ENCODE measurements around the gene EVC2. TPM values are rescaled to one million over a fixed set of nuclear protein-coding genes. Genes with fewer than 3 reads are reported as not detected.
A peak's percentile ranks its signal among the peaks of the same experiment; 100 is the strongest.

The EVC2 gene
- total RNA-seq, 4 donors from 2014 or later: 0.20 to 10.5 (median 3.9) TPM

DNA sequence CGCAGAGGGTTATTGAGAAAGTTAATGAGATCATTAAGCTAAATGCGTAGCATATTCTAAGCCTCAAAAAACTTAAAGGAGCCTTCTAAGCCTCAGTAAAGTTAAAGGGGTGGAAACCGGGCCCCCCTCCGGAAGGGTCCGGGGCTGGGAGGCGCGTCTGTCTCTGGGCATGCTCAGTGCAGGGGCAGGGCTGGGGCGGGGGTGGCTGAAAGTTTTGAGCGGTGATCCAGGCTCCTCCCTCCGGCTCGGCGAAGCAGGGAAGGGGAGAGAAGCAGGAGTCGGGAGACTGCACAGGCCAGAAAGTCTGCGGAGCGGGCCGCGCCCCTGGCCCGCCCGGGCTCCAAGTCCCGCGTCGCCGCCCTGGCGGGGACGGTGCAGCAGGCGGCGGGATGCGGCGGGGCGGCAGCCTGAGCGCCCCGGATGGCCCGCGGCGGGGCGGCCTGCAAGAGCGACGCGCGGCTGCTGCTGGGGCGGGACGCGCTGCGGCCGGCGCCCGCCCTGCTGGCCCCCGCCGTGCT is 2.7 kb upstream of the EVC2 start, which contains the start of gene EVC:
Gene EVC (plus strand): TSS at position 241 of the 518 bp plus-strand sequence. CDS start 180 bp downstream, at position 421.
- peak within 1 kb of the TSS; percentile 69 to 88 (median 76) for H3K27ac ChIP-seq
- DNase-seq: peak; percentile 63
- in situ Hi-C loops (cut with MboI; ENCODE audit: low pct_ligation_motif_present in 1 of 4, low pct_unique_long_range_greater_than_20kb in 1 of 4, low sequenced_read_pairs in 3 of 4): no loop called here
- WGBS, 2 donors (ENCODE audit: low coverage in 1 of 2): 0 to 12% methylated on average over 2 to 19 of the region's 49 CpGs
- intact Hi-C loops (cut with DNase I; ENCODE audit: low total_unique reads): no loop called here
- no peaks in the 10 kb centered on the region for H3K36me3 ChIP-seq
- H3K4me1 ChIP-seq: peaks cover 4 to 24% (median 12%) of the 10 kb centered on the region in 4 donors
- H3K9me3 ChIP-seq: no peaks in the 10 kb centered on the region
- peak within 1 kb of the TSS; percentile 40 to 55 (median 46) for H3K4me3 ChIP-seq
- TF ChIP-seq, protein P1, sequence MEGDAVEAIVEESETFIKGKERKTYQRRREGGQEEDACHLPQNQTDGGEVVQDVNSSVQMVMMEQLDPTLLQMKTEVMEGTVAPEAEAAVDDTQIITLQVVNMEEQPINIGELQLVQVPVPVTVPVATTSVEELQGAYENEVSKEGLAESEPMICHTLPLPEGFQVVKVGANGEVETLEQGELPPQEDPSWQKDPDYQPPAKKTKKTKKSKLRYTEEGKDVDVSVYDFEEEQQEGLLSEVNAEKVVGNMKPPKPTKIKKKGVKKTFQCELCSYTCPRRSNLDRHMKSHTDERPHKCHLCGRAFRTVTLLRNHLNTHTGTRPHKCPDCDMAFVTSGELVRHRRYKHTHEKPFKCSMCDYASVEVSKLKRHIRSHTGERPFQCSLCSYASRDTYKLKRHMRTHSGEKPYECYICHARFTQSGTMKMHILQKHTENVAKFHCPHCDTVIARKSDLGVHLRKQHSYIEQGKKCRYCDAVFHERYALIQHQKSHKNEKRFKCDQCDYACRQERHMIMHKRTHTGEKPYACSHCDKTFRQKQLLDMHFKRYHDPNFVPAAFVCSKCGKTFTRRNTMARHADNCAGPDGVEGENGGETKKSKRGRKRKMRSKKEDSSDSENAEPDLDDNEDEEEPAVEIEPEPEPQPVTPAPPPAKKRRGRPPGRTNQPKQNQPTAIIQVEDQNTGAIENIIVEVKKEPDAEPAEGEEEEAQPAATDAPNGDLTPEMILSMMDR (IDR thresholded peaks at IDR 0.05): peak in 1 of 5 experiments; percentile 12
- TF ChIP-seq POLR2A (IDR thresholded peaks at IDR 0.05): no peak
- no peak for TF ChIP-seq EP300 (IDR thresholded peaks at IDR 0.05; ENCODE audit: low read depth)
- TF ChIP-seq POLR2AphosphoS5 (IDR thresholded peaks at IDR 0.05): no peak
- H3K27me3 ChIP-seq: peaks cover 48% of the 10 kb centered on the region

DNA sequence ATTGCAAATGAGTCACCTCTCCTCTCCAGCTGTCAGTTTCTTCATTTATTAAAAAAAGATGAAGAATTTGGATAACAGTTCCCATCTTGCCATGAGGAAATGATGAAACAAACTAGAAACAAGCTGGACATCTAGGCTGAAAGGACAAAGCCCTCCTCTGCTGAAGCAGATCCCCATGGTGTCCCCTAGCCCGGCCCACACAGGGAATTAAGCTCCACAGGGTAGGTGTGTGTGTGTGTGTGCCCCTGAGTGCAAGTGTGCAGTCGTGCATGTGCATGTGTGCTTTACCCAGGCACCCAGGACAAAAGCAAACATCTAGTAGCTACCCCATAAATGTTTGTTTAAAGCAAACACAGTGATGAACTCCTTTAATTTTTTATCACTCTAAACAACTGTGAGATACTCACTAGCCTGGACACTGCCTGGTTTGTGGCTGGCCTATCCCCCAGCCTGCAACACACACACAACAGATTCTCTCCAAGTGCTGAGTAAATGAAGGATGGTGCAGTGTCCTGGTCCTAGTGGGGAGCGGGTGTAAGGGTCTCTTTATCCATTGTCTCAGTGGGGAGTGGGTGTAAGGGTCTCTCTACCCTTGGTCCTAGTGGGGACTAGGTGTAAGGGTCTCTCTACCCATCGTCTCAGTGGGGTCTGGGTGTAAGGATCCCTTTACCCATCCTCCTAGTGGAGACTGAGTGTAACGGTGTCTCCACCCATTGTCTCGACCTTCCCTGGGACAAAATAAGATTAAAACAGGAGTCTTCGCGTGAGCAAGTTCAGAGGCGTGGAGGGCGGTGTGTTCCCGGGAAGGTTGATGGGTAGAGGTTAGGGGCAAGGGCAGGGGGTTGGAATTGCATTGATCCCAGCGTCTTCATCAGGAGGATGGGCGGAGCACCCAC is 2.0 kb upstream of the EVC2 start:
- Histone ChIP-seq H3K27ac (peak overlapping the region; percentile 69 to 88 (median 80)), H3K9me3 (no peaks in the 10 kb centered on the region), H3K36me3 (no peaks in the 10 kb centered on the region), H3K4me3 (peak overlapping the region; percentile 15 to 55 (median 40)), H3K4me1 (peaks cover 4 to 24% (median 12%) of the 10 kb centered on the region in 4 donors), H3K27me3 (peaks cover 48% of the 10 kb centered on the region)
- intact Hi-C loops (cut with DNase I; ENCODE audit: low total_unique reads) (no loop called here), in situ Hi-C loops (cut with MboI; ENCODE audit: low pct_ligation_motif_present in 1 of 4, low pct_unique_long_range_greater_than_20kb in 1 of 4, low sequenced_read_pairs in 3 of 4) (no loop called here)
- 18% methylated on average over 13 of the region's 13 CpGs; no CpG with 5 or more reads in 1 of the 2 donors for WGBS, 2 donors (ENCODE audit: low coverage in 1 of 2)
- TF ChIP-seq POLR2A (IDR thresholded peaks at IDR 0.05): no peak
- no peak for TF ChIP-seq EP300 (IDR thresholded peaks at IDR 0.05; ENCODE audit: low read depth)
- TF ChIP-seq, protein P1 (IDR thresholded peaks at IDR 0.05): peak in 3 of 5 experiments; percentile 19 to 44 (median 34)
- no peak for DNase-seq

DNA sequence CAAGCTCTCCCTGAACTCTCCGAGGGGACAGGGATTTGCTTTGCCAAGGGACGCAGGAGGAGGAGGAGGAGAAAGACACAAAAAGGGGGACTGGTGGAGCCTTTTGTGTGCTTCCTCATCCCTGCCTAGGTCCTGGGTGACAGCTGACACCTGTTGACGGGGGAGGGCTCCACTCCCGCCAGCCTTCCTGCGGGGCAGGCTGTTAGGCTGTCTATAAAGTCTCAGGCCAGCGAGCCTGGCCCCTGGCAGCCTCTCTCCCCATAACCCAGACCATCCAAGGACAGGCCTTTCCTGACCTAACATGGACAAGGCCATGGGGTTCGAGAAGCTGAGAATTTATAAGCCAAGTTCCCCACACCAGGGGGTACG is 832 bp upstream of the EVC2 start:
- no peaks in the 10 kb centered on the region for H3K9me3 ChIP-seq
- H3K27ac ChIP-seq: peak overlapping the region; percentile 76 to 88 (median 80)
- intact Hi-C loops (cut with DNase I; ENCODE audit: low total_unique reads): no loop called here
- in situ Hi-C loops (cut with MboI; ENCODE audit: low pct_ligation_motif_present in 1 of 4, low pct_unique_long_range_greater_than_20kb in 1 of 4, low sequenced_read_pairs in 3 of 4): no loop called here
- H3K27me3 ChIP-seq: peaks cover 48% of the 10 kb centered on the region
- H3K4me3 ChIP-seq: no peak overlapping the region
- H3K36me3 ChIP-seq: no peaks in the 10 kb centered on the region
- no peak for DNase-seq
- no peak for TF ChIP-seq POLR2A (IDR thresholded peaks at IDR 0.05)
- TF ChIP-seq EP300 (IDR thresholded peaks at IDR 0.05; ENCODE audit: low read depth): no peak
- TF ChIP-seq, protein P1 (IDR thresholded peaks at IDR 0.05): no peak
- TF ChIP-seq POLR2AphosphoS5 (IDR thresholded peaks at IDR 0.05): no peak
- 62% methylated on average over 8 of the region's 8 CpGs; no CpG with 5 or more reads in 1 of the 2 donors for WGBS, 2 donors (ENCODE audit: low coverage in 1 of 2)
- peaks cover 4 to 24% (median 12%) of the 10 kb centered on the region in 4 donors for H3K4me1 ChIP-seq

DNA sequence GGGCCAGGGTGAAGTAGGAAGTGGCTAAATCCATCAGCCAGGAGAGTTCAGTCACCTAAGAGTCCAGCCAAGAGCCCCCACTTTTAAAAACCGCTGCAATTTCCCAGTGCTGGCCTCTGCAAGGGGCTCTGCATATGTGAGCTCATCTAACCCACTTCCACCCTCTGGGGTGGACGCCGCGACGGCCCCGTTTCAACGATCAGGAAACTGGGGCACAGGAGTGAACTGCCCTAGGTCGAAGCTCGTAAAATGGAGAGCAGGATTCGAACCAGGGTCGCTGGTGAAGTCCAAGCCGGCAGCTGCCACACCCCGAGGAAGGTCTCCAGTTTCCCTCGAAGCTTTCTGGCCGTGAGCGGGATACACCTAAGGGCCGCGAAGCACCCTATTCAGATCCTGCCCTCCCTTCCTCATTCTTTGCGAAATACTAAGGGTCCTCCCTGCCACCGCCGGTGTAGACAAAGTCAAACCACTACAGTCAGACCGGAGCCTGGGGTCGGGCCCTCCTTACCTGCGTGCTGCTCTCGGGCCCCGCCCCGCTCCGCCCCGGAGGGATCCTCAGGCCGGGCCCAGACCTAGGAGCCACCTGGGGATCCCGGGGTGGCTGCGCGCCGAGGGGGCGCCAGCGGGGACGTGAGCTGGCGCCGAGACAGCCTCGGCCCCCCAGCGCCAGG is 446 bp downstream of the EVC2 start:
- Histone ChIP-seq H3K27me3 (peaks cover 48% of the 10 kb centered on the region), H3K36me3 (no peaks in the 10 kb centered on the region), H3K4me3 (peak overlapping the region; percentile 40 to 70 (median 54)), H3K27ac (peak overlapping the region; percentile 76 to 88 (median 80)), H3K4me1 (peaks cover 4 to 24% (median 12%) of the 10 kb centered on the region in 4 donors), H3K9me3 (no peaks in the 10 kb centered on the region)
- no peak for TF ChIP-seq EP300 (IDR thresholded peaks at IDR 0.05; ENCODE audit: low read depth)
- no peak for TF ChIP-seq POLR2AphosphoS5 (IDR thresholded peaks at IDR 0.05)
- TF ChIP-seq, protein P1 (IDR thresholded peaks at IDR 0.05): no peak
- no peak for TF ChIP-seq POLR2A (IDR thresholded peaks at IDR 0.05)
- 9 to 20% methylated on average over 1 to 22 of the region's 41 CpGs for WGBS, 2 donors (ENCODE audit: low coverage in 1 of 2)
- intact Hi-C loops (cut with DNase I; ENCODE audit: low total_unique reads): no loop called here
- no peak for DNase-seq
- in situ Hi-C loops (cut with MboI; ENCODE audit: low pct_ligation_motif_present in 1 of 4, low pct_unique_long_range_greater_than_20kb in 1 of 4, low sequenced_read_pairs in 3 of 4): no loop called here
